ENCODE results near the gene RLBP1. TPM values are rescaled to one million over a fixed set of nuclear protein-coding genes. Genes with fewer than 3 reads are reported as not detected.
A peak's percentile ranks its signal among the peaks of the same experiment; 100 is the strongest.

Gene RLBP1
- total and polyA plus RNA-seq, 2 of the 4 experiments (the other 2 are of a cell fraction): not detected

DNA sequence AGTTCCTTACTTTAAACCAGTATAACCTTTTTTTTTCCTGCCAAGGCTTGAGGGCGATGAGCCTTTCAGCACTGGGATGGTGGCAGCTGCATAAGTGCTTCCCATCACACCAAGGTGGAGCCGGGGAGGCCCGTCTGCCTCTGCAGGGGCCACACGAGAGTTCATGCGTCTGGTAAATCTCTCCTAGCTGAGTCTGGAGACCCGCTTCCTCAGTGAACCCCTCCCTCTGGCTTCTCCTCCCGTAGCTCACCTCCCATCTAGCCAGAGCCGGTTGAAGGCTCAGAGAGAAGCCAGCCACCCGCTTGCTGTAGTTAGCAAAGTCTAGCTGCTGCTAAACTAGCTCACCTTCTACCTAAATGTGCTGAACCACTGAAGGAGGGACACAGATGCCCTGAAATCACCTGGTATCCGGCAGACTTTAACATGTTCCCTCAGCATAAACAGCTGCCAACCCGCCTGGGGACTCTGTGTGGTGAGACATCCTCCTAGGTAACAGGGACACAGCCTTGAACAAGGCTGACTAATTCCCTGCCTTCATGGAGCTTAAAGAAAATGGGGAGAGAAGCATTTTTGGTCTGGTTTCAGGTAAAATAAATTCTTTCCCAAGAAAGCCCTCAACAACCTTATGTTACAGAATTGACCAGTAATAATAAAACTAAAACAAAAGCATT is 42.9 kb downstream of the RLBP1 start:
- ChIA-PET POLR2A (ENCODE audit: unreplicated experiment) (no interaction called here), CTCF (interaction anchor here (0.7 to 2.1 kb wide), 15 partner anchors 9 to 274 kb away, joined by 3 to 19 read pairs (median 4); partner anchors contain the start of gene ABHD2)
- H3K4me1 ChIP-seq (ENCODE audit: control insufficient read depth, insufficient read depth, low read length): peaks cover 3% of the 10 kb centered on the region; the same call in 1 of the 2 replicates
- H3K27me3 ChIP-seq (ENCODE audit: control insufficient read depth, insufficient read depth, low read length): no peaks in the 10 kb centered on the region
- no peak overlapping the region for H3K9ac ChIP-seq (ENCODE audit: low read depth, low read length)
- no peak overlapping the region for H3K4me2 ChIP-seq (ENCODE audit: low read depth, low read length)
- no peak overlapping the region for H4K91ac ChIP-seq (ENCODE audit: insufficient read depth, low read depth, low read length)
- no peak overlapping the region for H2BK20ac ChIP-seq (ENCODE audit: low read depth, low read length)
- dilution Hi-C loops (cut with HindIII; ENCODE audit: low sequenced_read_pairs, unreplicated experiment) (no loop called here), intact Hi-C loops (cut with micrococcal nuclease) (no loop called here), in situ Hi-C loops (cut with MboI; ENCODE audit: low sequenced_read_pairs) (loop anchor here (5.0 kb wide), 2 partner anchors 121 to 276 kb away; no protein-coding TSS in a partner anchor)
- H2AFZ ChIP-seq (replicated peaks; ENCODE audit: low read length, poor library complexity): no peak overlapping the region
- no peak overlapping the region for H3K14ac ChIP-seq (replicated peaks; ENCODE audit: low read depth, low read length)
- no peak overlapping the region for H3K4me3 ChIP-seq (ENCODE audit: insufficient read depth, low read depth, low read length)
- H3K18ac ChIP-seq (ENCODE audit: low read depth, low read length): no peak overlapping the region
- H2AK5ac ChIP-seq (ENCODE audit: low read depth, low read length): 0 out of 2 replicates have a peak overlapping the region, but pooled peaks have one; percentile 7
- peaks cover 6 to 14% of the 10 kb centered on the region in 2 experiments; a peak in 1 of 4 replicates for H3K79me1 ChIP-seq (ENCODE audit: low read depth in 1 of 2, low read length in 2 of 2)
- H4K8ac ChIP-seq (ENCODE audit: low read depth in 2 of 2, low read length in 2 of 2): no peak overlapping the region
- DNase-seq (no peak), ATAC-seq (ENCODE audit: low read depth) (no peak)
- no peak overlapping the region for H2BK120ac ChIP-seq (ENCODE audit: low read depth, low read length)
- no peaks in the 10 kb centered on the region for H3K9me3 ChIP-seq (ENCODE audit: control insufficient read depth, insufficient read depth, low read length)
- H4K5ac ChIP-seq (ENCODE audit: low read depth, low read length): no peak overlapping the region
- no peak overlapping the region for H3K23ac ChIP-seq (ENCODE audit: low read depth, low read length)
- H3K9me1 ChIP-seq (ENCODE audit: insufficient read depth, low read length): peaks cover 4% of the 10 kb centered on the region; the same call in 1 of the 2 replicates
- H4K20me1 ChIP-seq (ENCODE audit: insufficient read depth, low read length): no peaks in the 10 kb centered on the region
- H3K36me3 ChIP-seq (ENCODE audit: control insufficient read depth, insufficient read depth, low read length): peaks cover 21% of the 10 kb centered on the region
- no peak overlapping the region; the same call in 1 of the 2 replicates for H3K4ac ChIP-seq (ENCODE audit: low read depth, low read length)
- no peak overlapping the region for H3K56ac ChIP-seq (ENCODE audit: extremely low read depth, insufficient read depth, low read length)
- no TSS peak for BruUV-seq (replicated peaks)
- peak overlapping the region; percentile 87 for H2AK9ac ChIP-seq (replicated peaks; ENCODE audit: low read depth, low read length, poor library complexity)
- H2BK5ac ChIP-seq (ENCODE audit: low read depth, low read length, poor library complexity, severe bottlenecking): no peak overlapping the region
- TF ChIP-seq SMC3 (IDR thresholded peaks at IDR 0.05; ENCODE audit: low read depth, low read length): no peak
- no peak for TF ChIP-seq MXI1 (IDR thresholded peaks at IDR 0.05; ENCODE audit: borderline replicate concordance, low read depth, low read length)
- TF ChIP-seq RAD21 (IDR thresholded peaks at IDR 0.05; ENCODE audit: low read length): no peak
- TF ChIP-seq, protein P1, sequence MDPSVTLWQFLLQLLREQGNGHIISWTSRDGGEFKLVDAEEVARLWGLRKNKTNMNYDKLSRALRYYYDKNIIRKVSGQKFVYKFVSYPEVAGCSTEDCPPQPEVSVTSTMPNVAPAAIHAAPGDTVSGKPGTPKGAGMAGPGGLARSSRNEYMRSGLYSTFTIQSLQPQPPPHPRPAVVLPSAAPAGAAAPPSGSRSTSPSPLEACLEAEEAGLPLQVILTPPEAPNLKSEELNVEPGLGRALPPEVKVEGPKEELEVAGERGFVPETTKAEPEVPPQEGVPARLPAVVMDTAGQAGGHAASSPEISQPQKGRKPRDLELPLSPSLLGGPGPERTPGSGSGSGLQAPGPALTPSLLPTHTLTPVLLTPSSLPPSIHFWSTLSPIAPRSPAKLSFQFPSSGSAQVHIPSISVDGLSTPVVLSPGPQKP (IDR thresholded peaks at IDR 0.05; ENCODE audit: borderline replicate concordance, low read depth, low read length): no peak
- TF ChIP-seq RFX5 (IDR thresholded peaks at IDR 0.05; ENCODE audit: low read depth, low read length): no peak
- no peak for TF ChIP-seq RCOR1 (IDR thresholded peaks at IDR 0.05; ENCODE audit: insufficient replicate concordance, low read length)
- TF ChIP-seq CHD1 (IDR thresholded peaks at IDR 0.05; ENCODE audit: low read depth, low read length): no peak
- TF ChIP-seq MAFK (IDR thresholded peaks at IDR 0.05; ENCODE audit: low read depth, low read length): no peak
- no peak for TF ChIP-seq FOS (IDR thresholded peaks at IDR 0.05; ENCODE audit: low read depth, low read length)
- H3K27ac ChIP-seq (ENCODE audit: insufficient read depth, low read length): no peak overlapping the region
- H2BK15ac ChIP-seq (ENCODE audit: low read depth, low read length): no peak overlapping the region
- 100% methylated on average over 1 of the region's 11 CpGs; no CpG with 5 or more reads in 1 of the 2 experiments for WGBS, 2 experiments (ENCODE audit: extremely low coverage in 2 of 2, insufficient read length in 1 of 2)
